Activated T-helper 2 cell treated with anti-CD3 and anti-CD28 coated beads, Interferon-gamma antibody, Interleukin-2, Interleukin-4, amounts not matched to agents 10 μg/mL and 5 μg/mL and 100 μg/mL, durations not matched to agents 14 hours and 24 hours and 36 hours (primary cell): ENCODE measurements around the gene ZNRF3. TPM values are rescaled to one million over a fixed set of nuclear protein-coding genes. Genes with fewer than 3 reads are reported as not detected.
"Not testable (repeated sequence)": the region's sequence is repeated elsewhere in the genome, so short reads cannot be mapped to it uniquely, and the experiment has no call there.

Experiments
- DNase-seq: peaks from one replicate; pipeline ENCODE4 v3.0.0; 2021; ENCODE audit warnings: low spot score
- H3K27ac Mint-ChIP-seq: one replicate; pipeline ENCODE4 v1.8.0; 2021; ENCODE audit warnings: mixed read lengths
- H3K27me3 Mint-ChIP-seq: one replicate; pipeline ENCODE4 v1.8.0; 2021; ENCODE audit warnings: low read depth, mixed read lengths
- H3K36me3 Mint-ChIP-seq: one replicate; pipeline ENCODE4 v1.8.0; 2021; ENCODE audit warnings: low read depth, mixed read lengths
- H3K4me1 Mint-ChIP-seq: one replicate; pipeline ENCODE4 v1.8.0; 2021; ENCODE audit warnings: low read depth, mixed read lengths
- H3K4me3 Mint-ChIP-seq: one replicate; pipeline ENCODE4 v1.8.0; 2021; ENCODE audit warnings: low read depth, mild to moderate bottlenecking, moderate library complexity, mixed read lengths
- H3K9me3 Mint-ChIP-seq: one replicate; pipeline ENCODE4 v1.8.0; 2021; ENCODE audit warnings: mixed read lengths
- intact Hi-C: fragments of 100-400 bp; cut with micrococcal nuclease; formaldehyde crosslinking; loops from one replicate; pipeline ENCODE4 v1.15.1; 2023
- total RNA-seq: library from RNA; stranded (reverse); gene quantifications from 2 replicates; pipeline ENCODE4 v1.2.3, GENCODE V29; 2022

ZNRF3 gene
- total RNA-seq, 1 donor from 2014 or later: 0.82 TPM

GRCh38 chr22:29005754-29006153 lies 122.4 kb downstream of the ZNRF3 start:
- not testable (repeated sequence) for DNase-seq, H3K27ac Mint-ChIP-seq, H3K4me3 Mint-ChIP-seq

GRCh38 chr22:29006346-29006745 lies 123.0 kb downstream of the ZNRF3 start:
- Mint-ChIP-seq H3K27me3 (peaks cover 38% of the 10 kb centered on the region), H3K9me3 (no peaks in the 10 kb centered on the region), H3K4me3 (no peak overlapping the region), H3K36me3 (no peaks in the 10 kb centered on the region), H3K4me1 (no peaks in the 10 kb centered on the region), H3K27ac (no peak overlapping the region)
- intact Hi-C loops: no loop called here
- DNase-seq: no peak

More at GRCh38 chr22:29005754-29006153, 122.4 kb downstream of the ZNRF3 start:
- peaks cover 35% of the 10 kb centered on the region for H3K27me3 Mint-ChIP-seq
- intact Hi-C loops, H3K9me3 Mint-ChIP-seq, H3K4me1 Mint-ChIP-seq, H3K36me3 Mint-ChIP-seq: not testable (repeated sequence)

GRCh38 chr22:29009148-29009547 lies 125.8 kb downstream of the ZNRF3 start:
- Mint-ChIP-seq H3K27ac (no peak overlapping the region), H3K9me3 (no peaks in the 10 kb centered on the region), H3K4me3 (no peak overlapping the region), H3K36me3 (no peaks in the 10 kb centered on the region), H3K4me1 (no peaks in the 10 kb centered on the region), H3K27me3 (peaks cover 31% of the 10 kb centered on the region)
- intact Hi-C loops: no loop called here
- no peak for DNase-seq

- intact Hi-C loops: no loop called here
- H3K4me3 Mint-ChIP-seq: no peak overlapping the region
- H3K36me3 Mint-ChIP-seq: no peaks in the 10 kb centered on the region
- H3K4me1 Mint-ChIP-seq: peaks cover 5% of the 10 kb centered on the region
- no peaks in the 10 kb centered on the region for H3K9me3 Mint-ChIP-seq
- H3K27ac Mint-ChIP-seq: no peak overlapping the region
- no peak for DNase-seq
- H3K27me3 Mint-ChIP-seq: peaks cover 21% of the 10 kb centered on the region
Measured at GRCh38 chr22:29011240-29012100, 128.1 kb downstream of the ZNRF3 start.

- Mint-ChIP-seq H3K36me3 (no peaks in the 10 kb centered on the region), H3K4me3 (no peak overlapping the region), H3K9me3 (no peaks in the 10 kb centered on the region), H3K27ac (no peak overlapping the region), H3K4me1 (peaks cover 8% of the 10 kb centered on the region), H3K27me3 (peaks cover 15% of the 10 kb centered on the region)
- intact Hi-C loops: no loop called here
- no peak for DNase-seq
Measured at GRCh38 chr22:29012101-29012433, 128.7 kb downstream of the ZNRF3 start.

GRCh38 chr22:29012952-29013351 lies 129.6 kb downstream of the ZNRF3 start:
- Mint-ChIP-seq H3K9me3 (peaks cover 2% of the 10 kb centered on the region), H3K4me3 (no peak overlapping the region), H3K27ac (no peak overlapping the region), H3K4me1 (peaks cover 8% of the 10 kb centered on the region), H3K36me3 (no peaks in the 10 kb centered on the region), H3K27me3 (peaks cover 22% of the 10 kb centered on the region)
- no peak for DNase-seq
- intact Hi-C loops: no loop called here

- intact Hi-C loops: no loop called here
- no peak for DNase-seq
- peaks cover 12% of the 10 kb centered on the region for H3K9me3 Mint-ChIP-seq
- H3K27me3 Mint-ChIP-seq: peaks cover 25% of the 10 kb centered on the region
- H3K36me3 Mint-ChIP-seq: no peaks in the 10 kb centered on the region
- no peak overlapping the region for H3K27ac Mint-ChIP-seq
- H3K4me1 Mint-ChIP-seq: peaks cover 8% of the 10 kb centered on the region
- no peak overlapping the region for H3K4me3 Mint-ChIP-seq
Measured at GRCh38 chr22:29014293-29014692, 130.9 kb downstream of the ZNRF3 start.

- Mint-ChIP-seq H3K27ac (no peak overlapping the region), H3K4me1 (peaks cover 8% of the 10 kb centered on the region), H3K27me3 (peaks cover 30% of the 10 kb centered on the region), H3K9me3 (peaks cover 12% of the 10 kb centered on the region), H3K4me3 (no peak overlapping the region), H3K36me3 (no peaks in the 10 kb centered on the region)
- intact Hi-C loops: no loop called here
- DNase-seq: no peak
Measured at GRCh38 chr22:29014773-29015172, 131.4 kb downstream of the ZNRF3 start.

- Mint-ChIP-seq H3K27me3 (peaks cover 25% of the 10 kb centered on the region), H3K9me3 (peaks cover 12% of the 10 kb centered on the region), H3K4me1 (peaks cover 8% of the 10 kb centered on the region), H3K4me3 (no peak overlapping the region), H3K27ac (no peak overlapping the region), H3K36me3 (no peaks in the 10 kb centered on the region)
- intact Hi-C loops: no loop called here
- DNase-seq: no peak
Measured at GRCh38 chr22:29016067-29016938, 132.9 kb downstream of the ZNRF3 start.

- H3K36me3 Mint-ChIP-seq: no peaks in the 10 kb centered on the region
- intact Hi-C loops: no loop called here
- DNase-seq: no peak
- H3K4me3 Mint-ChIP-seq: no peak overlapping the region
- peaks cover 41% of the 10 kb centered on the region for H3K27me3 Mint-ChIP-seq
- peaks cover 8% of the 10 kb centered on the region for H3K4me1 Mint-ChIP-seq
- peaks cover 12% of the 10 kb centered on the region for H3K9me3 Mint-ChIP-seq
- no peak overlapping the region for H3K27ac Mint-ChIP-seq
Measured at GRCh38 chr22:29018293-29019189, 135.2 kb downstream of the ZNRF3 start.

GRCh38 chr22:29022101-29022817 lies 138.9 kb downstream of the ZNRF3 start:
- Mint-ChIP-seq H3K36me3 (no peaks in the 10 kb centered on the region), H3K4me1 (no peaks in the 10 kb centered on the region), H3K27me3 (peaks cover 60% of the 10 kb centered on the region), H3K27ac (no peak overlapping the region), H3K9me3 (peaks cover 12% of the 10 kb centered on the region), H3K4me3 (no peak overlapping the region)
- no peak for DNase-seq
- intact Hi-C loops: loop anchor here (10.0 kb wide), 1 partner anchor 67 kb away; no protein-coding TSS in a partner anchor
